HEK293 (cell line): ENCODE results near the gene KCNQ4.

ENCODE experiments used
- HOXA7 ChIP-seq: sonication (generic); formaldehyde crosslinking; IDR thresholded peaks from 2 replicates; pipeline ENCODE4 v1.8.1; 2022; ENCODE audit warnings: missing genetic modification reagents, borderline replicate concordance
- OVOL3 ChIP-seq: fragments of 450-650 bp; formaldehyde crosslinking; IDR thresholded peaks from 2 replicates; pipeline ENCODE4 v1.5.1; 2016; ENCODE audit warnings: missing biosample characterization, missing genetic modification characterization
- YY1 ChIP-seq: fragments of 450-650 bp; formaldehyde crosslinking; IDR thresholded peaks from 2 replicates; pipeline ENCODE4 v1.5.1; 2018; ENCODE audit warnings: missing biosample characterization, missing genetic modification characterization
- ZNF114 ChIP-seq: fragments of 450-650 bp; formaldehyde crosslinking; IDR thresholded peaks from 2 replicates; pipeline ENCODE4 v1.5.0; 2017; ENCODE audit warnings: missing biosample characterization, missing genetic modification characterization
- ZNF16 ChIP-seq: fragments of 450-650 bp; formaldehyde crosslinking; IDR thresholded peaks from 2 replicates; pipeline ENCODE4 v1.5.1; 2016; ENCODE audit warnings: low read depth, missing biosample characterization, missing genetic modification characterization
- ZNF211 ChIP-seq: fragments of 450-650 bp; formaldehyde crosslinking; IDR thresholded peaks from 2 replicates; pipeline ENCODE4 v1.5.1; 2016; ENCODE audit warnings: low read depth, missing biosample characterization, missing genetic modification characterization
- ZNF610 ChIP-seq: fragments of 450-650 bp; formaldehyde crosslinking; IDR thresholded peaks from 2 replicates; pipeline ENCODE4 v1.5.1; 2016; ENCODE audit warnings: missing biosample characterization, missing genetic modification characterization, borderline replicate concordance
- TF ChIP-seq, protein P1 (sequence below): fragments of 450-650 bp; formaldehyde crosslinking; optimal IDR thresholded peaks from 2 replicates; pipeline ENCODE3; 2016; ENCODE audit warnings: missing biosample characterization, mild to moderate bottlenecking, missing genetic modification characterization

DNA sequence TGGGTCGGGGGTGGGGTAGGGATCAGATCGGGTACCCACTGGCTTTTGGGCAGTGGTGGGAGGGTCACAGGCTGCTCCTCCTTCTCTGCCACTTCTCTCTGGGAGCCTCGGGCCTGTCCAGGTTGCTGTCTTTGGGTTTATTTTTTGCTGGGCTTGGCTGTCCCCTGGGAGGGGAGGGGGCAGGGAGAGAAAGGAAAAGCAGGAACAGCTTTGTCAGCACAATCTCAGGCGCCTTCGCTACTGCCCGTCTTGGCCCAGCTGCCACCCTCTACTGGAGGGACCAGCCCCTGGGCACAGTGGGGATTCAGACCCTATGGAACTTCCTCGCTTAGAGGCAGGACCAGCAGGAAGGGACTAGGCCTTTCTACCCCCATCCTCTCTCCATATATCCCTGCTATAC is 8.4 kb downstream of the KCNQ4 start:
- TF ChIP-seq ZNF211 (tag by site-specific recombination) (no peak), YY1 (tag by site-specific recombination) (no peak), ZNF16 (tag by site-specific recombination) (no peak), HOXA7 (CRISPR knock-in tag) (no peak), OVOL3 (no peak), ZNF114 (no peak), ZNF610 (no peak)
- TF ChIP-seq, protein P1, sequence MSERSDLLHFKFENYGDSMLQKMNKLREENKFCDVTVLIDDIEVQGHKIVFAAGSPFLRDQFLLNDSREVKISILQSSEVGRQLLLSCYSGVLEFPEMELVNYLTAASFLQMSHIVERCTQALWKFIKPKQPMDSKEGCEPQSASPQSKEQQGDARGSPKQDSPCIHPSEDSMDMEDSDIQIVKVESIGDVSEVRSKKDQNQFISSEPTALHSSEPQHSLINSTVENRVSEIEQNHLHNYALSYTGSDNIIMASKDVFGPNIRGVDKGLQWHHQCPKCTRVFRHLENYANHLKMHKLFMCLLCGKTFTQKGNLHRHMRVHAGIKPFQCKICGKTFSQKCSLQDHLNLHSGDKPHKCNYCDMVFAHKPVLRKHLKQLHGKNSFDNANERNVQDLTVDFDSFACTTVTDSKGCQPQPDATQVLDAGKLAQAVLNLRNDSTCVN (tag by site-specific recombination): no peak
